ENCODE results near the gene UGP2. TPM values are rescaled to one million over a fixed set of nuclear protein-coding genes. Genes with fewer than 3 reads are reported as not detected.
"Not testable (repeated sequence)": the region's sequence is repeated elsewhere in the genome, so short reads cannot be mapped to it uniquely, and the experiment has no call there.

The UGP2 gene
- total RNA-seq, 2 donors from 2014 or later: 57.3 to 68.6 TPM

- WGBS: 67% methylated on average over 8 of the region's 8 CpGs
- Histone ChIP-seq H3K27ac (peak overlapping the region in 1 of 2 donors; percentile 89), H3K36me3 (no peaks in the 10 kb centered on the region), H3K4me1 (replicated peaks) (no peaks in the 10 kb centered on the region), H3K27me3 (replicated peaks; ENCODE audit: insufficient read depth) (no peaks in the 10 kb centered on the region), H3K4me3 (peak overlapping the region in 1 of 2 donors; percentile 58), H3K9me3 (no peaks in the 10 kb centered on the region)
- TF ChIP-seq, protein P1, sequence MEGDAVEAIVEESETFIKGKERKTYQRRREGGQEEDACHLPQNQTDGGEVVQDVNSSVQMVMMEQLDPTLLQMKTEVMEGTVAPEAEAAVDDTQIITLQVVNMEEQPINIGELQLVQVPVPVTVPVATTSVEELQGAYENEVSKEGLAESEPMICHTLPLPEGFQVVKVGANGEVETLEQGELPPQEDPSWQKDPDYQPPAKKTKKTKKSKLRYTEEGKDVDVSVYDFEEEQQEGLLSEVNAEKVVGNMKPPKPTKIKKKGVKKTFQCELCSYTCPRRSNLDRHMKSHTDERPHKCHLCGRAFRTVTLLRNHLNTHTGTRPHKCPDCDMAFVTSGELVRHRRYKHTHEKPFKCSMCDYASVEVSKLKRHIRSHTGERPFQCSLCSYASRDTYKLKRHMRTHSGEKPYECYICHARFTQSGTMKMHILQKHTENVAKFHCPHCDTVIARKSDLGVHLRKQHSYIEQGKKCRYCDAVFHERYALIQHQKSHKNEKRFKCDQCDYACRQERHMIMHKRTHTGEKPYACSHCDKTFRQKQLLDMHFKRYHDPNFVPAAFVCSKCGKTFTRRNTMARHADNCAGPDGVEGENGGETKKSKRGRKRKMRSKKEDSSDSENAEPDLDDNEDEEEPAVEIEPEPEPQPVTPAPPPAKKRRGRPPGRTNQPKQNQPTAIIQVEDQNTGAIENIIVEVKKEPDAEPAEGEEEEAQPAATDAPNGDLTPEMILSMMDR (IDR thresholded peaks at IDR 0.05): no peak
- TF ChIP-seq POLR2AphosphoS5 (IDR thresholded peaks at IDR 0.05): no peak
- no peak for TF ChIP-seq POLR2A (IDR thresholded peaks at IDR 0.05)
- DNase-seq (ENCODE audit: low spot score): no peak
- intact Hi-C loops (cut with DNase I): no loop called here
Observed at GRCh38 chr2:63843093-63843492, 1.4 kb downstream of the UGP2 start.

- no peak overlapping the region for H3K4me3 ChIP-seq
- no peaks in the 10 kb centered on the region for H3K4me1 ChIP-seq (replicated peaks)
- H3K27ac ChIP-seq: no peak overlapping the region
- H3K9me3 ChIP-seq: no peaks in the 10 kb centered on the region
- intact Hi-C loops (cut with DNase I): no loop called here
- no peak for DNase-seq (ENCODE audit: low spot score)
- TF ChIP-seq, protein P1 (IDR thresholded peaks at IDR 0.05): no peak
- no peak for TF ChIP-seq POLR2A (IDR thresholded peaks at IDR 0.05)
- no peak for TF ChIP-seq POLR2AphosphoS5 (IDR thresholded peaks at IDR 0.05)
- no peaks in the 10 kb centered on the region for H3K27me3 ChIP-seq (replicated peaks; ENCODE audit: insufficient read depth)
- WGBS: 92% methylated on average over 2 of the region's 2 CpGs
- H3K36me3 ChIP-seq: no peaks in the 10 kb centered on the region
Observed at GRCh38 chr2:63843791-63844190, 2.1 kb downstream of the UGP2 start.

- 88% methylated on average over 3 of the region's 3 CpGs for WGBS
- Histone ChIP-seq H3K36me3 (no peaks in the 10 kb centered on the region), H3K27ac (no peak overlapping the region), H3K9me3 (no peaks in the 10 kb centered on the region), H3K27me3 (replicated peaks; ENCODE audit: insufficient read depth) (no peaks in the 10 kb centered on the region), H3K4me1 (replicated peaks) (no peaks in the 10 kb centered on the region), H3K4me3 (no peak overlapping the region)
- DNase-seq (ENCODE audit: low spot score): no peak
- intact Hi-C loops (cut with DNase I): no loop called here
- TF ChIP-seq, protein P1 (IDR thresholded peaks at IDR 0.05): no peak
- TF ChIP-seq POLR2AphosphoS5 (IDR thresholded peaks at IDR 0.05) (no peak), POLR2A (IDR thresholded peaks at IDR 0.05) (no peak)
Observed at GRCh38 chr2:63844616-63845015, 2.9 kb downstream of the UGP2 start.

DNA sequence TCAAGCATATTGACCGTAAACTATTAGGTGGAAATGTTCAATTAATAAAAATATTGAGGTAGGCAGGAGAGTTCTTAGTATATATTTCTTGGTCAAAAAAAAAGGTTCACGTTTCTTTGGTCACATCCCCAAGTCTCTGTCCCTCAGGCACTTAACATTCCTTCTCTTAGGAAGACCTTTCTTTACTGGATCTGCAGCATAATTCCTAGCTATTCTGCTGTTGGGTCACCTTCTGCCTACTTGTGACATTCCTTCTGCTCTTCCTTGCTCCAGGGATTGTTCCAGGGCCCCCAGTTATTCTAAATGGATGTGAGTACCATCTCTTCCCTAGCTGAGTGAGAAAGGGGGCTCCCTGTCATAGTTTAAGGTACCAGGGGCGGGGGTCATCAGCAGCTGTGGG, 4.2 kb downstream of the UGP2 start:
- Histone ChIP-seq H3K4me1 (replicated peaks) (no peaks in the 10 kb centered on the region), H3K9me3 (no peaks in the 10 kb centered on the region), H3K36me3 (no peaks in the 10 kb centered on the region), H3K4me3 (no peak overlapping the region), H3K27ac (no peak overlapping the region), H3K27me3 (replicated peaks; ENCODE audit: insufficient read depth) (no peaks in the 10 kb centered on the region)
- 89% methylated on average over 3 of the region's 3 CpGs for WGBS
- TF ChIP-seq POLR2A (IDR thresholded peaks at IDR 0.05) (no peak), POLR2AphosphoS5 (IDR thresholded peaks at IDR 0.05) (no peak)
- TF ChIP-seq, protein P1 (IDR thresholded peaks at IDR 0.05): no peak
- DNase-seq (ENCODE audit: low spot score): no peak
- intact Hi-C loops (cut with DNase I): no loop called here

GRCh38 chr2:63846487-63846886, 4.8 kb downstream of the UGP2 start:
- Histone ChIP-seq H3K27me3 (replicated peaks; ENCODE audit: insufficient read depth) (no peaks in the 10 kb centered on the region), H3K36me3 (no peaks in the 10 kb centered on the region), H3K27ac (no peak overlapping the region), H3K9me3 (no peaks in the 10 kb centered on the region), H3K4me1 (replicated peaks) (no peaks in the 10 kb centered on the region), H3K4me3 (no peak overlapping the region)
- intact Hi-C loops (cut with DNase I): no loop called here
- WGBS: 63% methylated on average over 1 of the region's 1 CpG
- TF ChIP-seq, protein P1 (IDR thresholded peaks at IDR 0.05): no peak
- DNase-seq (ENCODE audit: low spot score): no peak

GRCh38 chr2:63847571-63847970, 5.9 kb downstream of the UGP2 start:
- H3K4me1 ChIP-seq (replicated peaks); H3K4me3 ChIP-seq; intact Hi-C loops (cut with DNase I); DNase-seq (ENCODE audit: low spot score); H3K27me3 ChIP-seq (replicated peaks; ENCODE audit: insufficient read depth); H3K9me3 ChIP-seq; H3K36me3 ChIP-seq; H3K27ac ChIP-seq: not testable (repeated sequence)
- 95% methylated on average over 4 of the region's 4 CpGs for WGBS
